HL-60 (cell line): ENCODE results near the gene LPIN1.

ENCODE experiments used
- DNase-seq, 2 experiments: peaks; one replicate each; pipeline ENCODE4 v3.0.0-alpha.2; 2010 to 2020; ENCODE audit warnings: low read depth in 1 of 2, low spot score in 1 of 2
- H3K27ac ChIP-seq: fragments of 250-450 bp; sonication (Bioruptor Pico); replicated peaks from 2 replicates; pipeline ENCODE4 v1.5.1; 2020; ENCODE audit warnings: mild to moderate bottlenecking, moderate library complexity
- H3K27me3 ChIP-seq: fragments of 250-450 bp; sonication (Bioruptor Pico); 2 replicates; pipeline ENCODE4 v1.5.1; 2021; ENCODE audit warnings: mild to moderate bottlenecking, moderate library complexity; ENCODE audit not compliant: insufficient read depth, poor library complexity, severe bottlenecking
- H3K4me3 ChIP-seq: replicated peaks from 2 replicates; pipeline ENCODE4 v1.5.1; 2011; ENCODE audit warnings: mild to moderate bottlenecking, control low read depth, low read length; ENCODE audit not compliant: insufficient read depth
- GABPA ChIP-seq: IDR thresholded peaks from 2 replicates; pipeline ENCODE4 v1.6.1; 2012; ENCODE audit warnings: low read depth
- POLR2AphosphoS5 ChIP-seq: IDR thresholded peaks from 2 replicates; pipeline ENCODE4 v1.6.1; 2012; ENCODE audit warnings: low read depth
- SPI1 ChIP-seq: IDR thresholded peaks from 2 replicates; pipeline ENCODE4 v1.6.1; 2012; ENCODE audit warnings: low read depth, mild to moderate bottlenecking, borderline replicate concordance
- TF ChIP-seq, protein P1 (sequence below): IDR thresholded peaks from one replicate; pipeline ENCODE4 v1.5.1; 2011; ENCODE audit warnings: low read length, control low read depth, inconsistent platforms; ENCODE audit not compliant: insufficient read depth
- TF ChIP-seq, protein P2 (sequence below): IDR thresholded peaks from 2 replicates; pipeline ENCODE4 v1.6.1; 2012; ENCODE audit warnings: low read depth; ENCODE audit not compliant: insufficient replicate concordance

The LPIN1 gene

DNA sequence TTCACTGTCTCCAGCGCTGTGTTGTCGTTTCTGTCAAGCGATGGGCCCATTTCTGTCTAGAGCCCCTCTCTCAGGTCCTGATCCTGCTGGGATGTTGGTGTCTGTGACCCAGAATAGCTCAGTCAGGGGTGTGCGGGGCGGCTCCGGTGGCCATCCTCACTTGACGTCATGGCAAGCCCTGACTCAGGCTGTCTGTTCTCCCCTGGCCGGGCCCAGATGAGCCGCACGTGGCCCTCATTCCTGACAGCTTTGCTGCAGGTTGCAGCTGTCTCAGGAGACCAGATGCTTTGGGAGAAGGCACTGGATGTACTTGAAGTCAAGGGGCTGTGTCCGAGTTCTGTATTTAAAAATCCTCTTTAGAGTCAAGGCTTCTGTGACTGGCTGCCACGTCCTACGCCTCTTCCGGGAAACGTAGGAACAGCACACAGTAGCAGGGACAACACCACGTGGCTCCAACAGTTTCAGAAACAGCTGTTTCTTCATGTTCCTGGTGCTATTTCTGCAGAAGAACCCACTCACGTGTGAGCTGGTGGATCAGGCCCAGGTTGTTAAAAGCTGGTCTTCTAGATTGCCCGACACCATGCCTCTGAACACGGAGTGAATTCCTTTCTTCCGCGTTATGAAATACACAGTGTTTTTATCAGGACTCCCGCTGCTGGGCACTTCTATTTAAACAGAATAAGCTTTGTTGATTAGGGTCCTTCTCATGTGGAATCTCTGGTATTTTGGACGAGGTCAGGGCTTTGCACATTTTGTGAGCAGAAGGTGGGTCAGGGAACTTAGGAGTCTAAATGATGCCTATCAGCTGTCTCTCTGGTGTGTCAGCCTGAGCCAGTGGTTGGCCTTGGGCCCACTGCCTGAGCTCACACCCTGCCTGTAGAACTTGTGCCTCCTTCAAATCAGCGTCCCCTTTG is 48.2 kb upstream of the LPIN1 start:
- DNase-seq = no peak
- H3K27me3 ChIP-seq = no peaks in the 10 kb centered on the region
- H3K4me3 ChIP-seq = no peak overlapping the region
- H3K27ac ChIP-seq = no peak overlapping the region
- TF ChIP-seq, protein P1, sequence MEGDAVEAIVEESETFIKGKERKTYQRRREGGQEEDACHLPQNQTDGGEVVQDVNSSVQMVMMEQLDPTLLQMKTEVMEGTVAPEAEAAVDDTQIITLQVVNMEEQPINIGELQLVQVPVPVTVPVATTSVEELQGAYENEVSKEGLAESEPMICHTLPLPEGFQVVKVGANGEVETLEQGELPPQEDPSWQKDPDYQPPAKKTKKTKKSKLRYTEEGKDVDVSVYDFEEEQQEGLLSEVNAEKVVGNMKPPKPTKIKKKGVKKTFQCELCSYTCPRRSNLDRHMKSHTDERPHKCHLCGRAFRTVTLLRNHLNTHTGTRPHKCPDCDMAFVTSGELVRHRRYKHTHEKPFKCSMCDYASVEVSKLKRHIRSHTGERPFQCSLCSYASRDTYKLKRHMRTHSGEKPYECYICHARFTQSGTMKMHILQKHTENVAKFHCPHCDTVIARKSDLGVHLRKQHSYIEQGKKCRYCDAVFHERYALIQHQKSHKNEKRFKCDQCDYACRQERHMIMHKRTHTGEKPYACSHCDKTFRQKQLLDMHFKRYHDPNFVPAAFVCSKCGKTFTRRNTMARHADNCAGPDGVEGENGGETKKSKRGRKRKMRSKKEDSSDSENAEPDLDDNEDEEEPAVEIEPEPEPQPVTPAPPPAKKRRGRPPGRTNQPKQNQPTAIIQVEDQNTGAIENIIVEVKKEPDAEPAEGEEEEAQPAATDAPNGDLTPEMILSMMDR = no peak
- TF ChIP-seq, protein P2, sequence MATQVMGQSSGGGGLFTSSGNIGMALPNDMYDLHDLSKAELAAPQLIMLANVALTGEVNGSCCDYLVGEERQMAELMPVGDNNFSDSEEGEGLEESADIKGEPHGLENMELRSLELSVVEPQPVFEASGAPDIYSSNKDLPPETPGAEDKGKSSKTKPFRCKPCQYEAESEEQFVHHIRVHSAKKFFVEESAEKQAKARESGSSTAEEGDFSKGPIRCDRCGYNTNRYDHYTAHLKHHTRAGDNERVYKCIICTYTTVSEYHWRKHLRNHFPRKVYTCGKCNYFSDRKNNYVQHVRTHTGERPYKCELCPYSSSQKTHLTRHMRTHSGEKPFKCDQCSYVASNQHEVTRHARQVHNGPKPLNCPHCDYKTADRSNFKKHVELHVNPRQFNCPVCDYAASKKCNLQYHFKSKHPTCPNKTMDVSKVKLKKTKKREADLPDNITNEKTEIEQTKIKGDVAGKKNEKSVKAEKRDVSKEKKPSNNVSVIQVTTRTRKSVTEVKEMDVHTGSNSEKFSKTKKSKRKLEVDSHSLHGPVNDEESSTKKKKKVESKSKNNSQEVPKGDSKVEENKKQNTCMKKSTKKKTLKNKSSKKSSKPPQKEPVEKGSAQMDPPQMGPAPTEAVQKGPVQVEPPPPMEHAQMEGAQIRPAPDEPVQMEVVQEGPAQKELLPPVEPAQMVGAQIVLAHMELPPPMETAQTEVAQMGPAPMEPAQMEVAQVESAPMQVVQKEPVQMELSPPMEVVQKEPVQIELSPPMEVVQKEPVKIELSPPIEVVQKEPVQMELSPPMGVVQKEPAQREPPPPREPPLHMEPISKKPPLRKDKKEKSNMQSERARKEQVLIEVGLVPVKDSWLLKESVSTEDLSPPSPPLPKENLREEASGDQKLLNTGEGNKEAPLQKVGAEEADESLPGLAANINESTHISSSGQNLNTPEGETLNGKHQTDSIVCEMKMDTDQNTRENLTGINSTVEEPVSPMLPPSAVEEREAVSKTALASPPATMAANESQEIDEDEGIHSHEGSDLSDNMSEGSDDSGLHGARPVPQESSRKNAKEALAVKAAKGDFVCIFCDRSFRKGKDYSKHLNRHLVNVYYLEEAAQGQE = no peak
- TF ChIP-seq POLR2AphosphoS5 = no peak
- TF ChIP-seq GABPA = no peak
- no peak for TF ChIP-seq SPI1

DNA sequence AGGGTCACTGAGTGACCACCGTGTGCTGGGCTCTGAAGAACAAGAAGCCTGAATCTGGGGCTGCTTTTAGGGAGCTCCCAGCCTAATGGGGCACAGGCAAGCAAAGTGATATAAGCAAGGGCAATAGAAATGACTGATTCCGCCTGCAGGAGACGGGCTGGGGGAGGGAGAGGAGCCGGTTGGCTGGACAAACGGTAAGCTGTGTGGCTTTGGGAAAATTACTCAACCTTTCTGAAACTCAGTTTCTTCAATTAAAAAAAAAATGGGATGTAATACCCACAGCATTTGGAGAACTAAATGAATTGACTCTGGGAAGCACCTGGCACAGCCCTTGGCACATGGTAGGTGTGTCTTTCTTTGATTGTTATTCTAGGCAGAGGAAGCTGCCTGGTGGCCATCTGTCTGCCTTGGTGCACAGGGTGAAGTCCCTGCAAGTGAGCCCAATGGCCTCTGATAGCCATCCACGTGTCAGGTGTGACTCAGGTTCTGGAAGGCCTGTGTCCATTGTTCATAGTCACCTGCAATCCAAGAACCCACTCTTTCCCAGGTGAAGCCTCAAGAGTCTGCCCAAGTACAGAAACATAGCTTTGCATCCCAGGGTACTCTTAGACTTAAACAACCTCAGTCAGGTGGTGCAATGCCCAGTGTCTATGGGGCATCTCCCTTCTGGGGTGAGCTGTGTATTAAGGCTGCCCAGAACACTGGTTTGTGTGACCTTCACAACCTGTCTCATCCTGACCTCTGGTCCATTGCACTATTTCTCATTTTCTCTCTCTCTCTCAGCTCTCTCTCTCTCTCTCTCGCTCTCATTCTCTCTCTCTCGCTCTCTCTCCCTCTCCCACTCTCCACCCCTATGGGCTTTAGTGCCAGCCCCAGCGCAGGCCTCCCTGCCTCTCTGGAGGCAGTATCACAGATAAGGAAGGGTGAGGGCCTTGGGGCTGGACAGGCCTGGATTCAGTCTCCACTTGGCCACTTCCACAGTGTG is 46.5 kb upstream of the LPIN1 start:
- Histone ChIP-seq H3K4me3 (no peak overlapping the region), H3K27ac (no peak overlapping the region), H3K27me3 (no peaks in the 10 kb centered on the region)
- TF ChIP-seq SPI1 (no peak), GABPA (no peak), POLR2AphosphoS5 (no peak)
- TF ChIP-seq, protein P1 = no peak
- TF ChIP-seq, protein P2 = no peak
- no peak for DNase-seq

DNA sequence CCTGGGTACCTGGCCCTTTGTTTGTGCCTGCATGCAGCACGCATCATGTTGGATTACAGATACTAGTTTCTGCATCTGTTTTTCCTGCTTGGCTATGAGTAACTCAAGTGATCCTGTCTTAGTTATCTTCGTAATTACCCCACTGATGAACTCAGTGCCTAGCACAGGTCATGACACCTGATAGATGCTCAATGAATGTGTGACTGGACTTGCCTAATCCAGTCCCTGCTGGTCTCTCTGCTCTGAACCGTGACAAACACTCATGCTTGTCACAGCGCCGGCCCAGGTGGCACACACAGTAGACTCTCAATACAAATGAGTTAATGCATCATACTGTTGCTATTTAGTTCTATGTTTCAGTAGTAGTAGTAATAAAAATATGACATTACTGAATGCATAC is 45.2 kb upstream of the LPIN1 start:
- H3K27ac ChIP-seq = no peak overlapping the region
- no peaks in the 10 kb centered on the region for H3K27me3 ChIP-seq
- TF ChIP-seq POLR2AphosphoS5 = no peak
- TF ChIP-seq, protein P1 = no peak
- H3K4me3 ChIP-seq = no peak overlapping the region
- no peak for DNase-seq
